ENCODE results near the gene NKIRAS2.
A peak's percentile ranks its signal among the peaks of the same experiment; 100 is the strongest.

NKIRAS2 gene

DNA sequence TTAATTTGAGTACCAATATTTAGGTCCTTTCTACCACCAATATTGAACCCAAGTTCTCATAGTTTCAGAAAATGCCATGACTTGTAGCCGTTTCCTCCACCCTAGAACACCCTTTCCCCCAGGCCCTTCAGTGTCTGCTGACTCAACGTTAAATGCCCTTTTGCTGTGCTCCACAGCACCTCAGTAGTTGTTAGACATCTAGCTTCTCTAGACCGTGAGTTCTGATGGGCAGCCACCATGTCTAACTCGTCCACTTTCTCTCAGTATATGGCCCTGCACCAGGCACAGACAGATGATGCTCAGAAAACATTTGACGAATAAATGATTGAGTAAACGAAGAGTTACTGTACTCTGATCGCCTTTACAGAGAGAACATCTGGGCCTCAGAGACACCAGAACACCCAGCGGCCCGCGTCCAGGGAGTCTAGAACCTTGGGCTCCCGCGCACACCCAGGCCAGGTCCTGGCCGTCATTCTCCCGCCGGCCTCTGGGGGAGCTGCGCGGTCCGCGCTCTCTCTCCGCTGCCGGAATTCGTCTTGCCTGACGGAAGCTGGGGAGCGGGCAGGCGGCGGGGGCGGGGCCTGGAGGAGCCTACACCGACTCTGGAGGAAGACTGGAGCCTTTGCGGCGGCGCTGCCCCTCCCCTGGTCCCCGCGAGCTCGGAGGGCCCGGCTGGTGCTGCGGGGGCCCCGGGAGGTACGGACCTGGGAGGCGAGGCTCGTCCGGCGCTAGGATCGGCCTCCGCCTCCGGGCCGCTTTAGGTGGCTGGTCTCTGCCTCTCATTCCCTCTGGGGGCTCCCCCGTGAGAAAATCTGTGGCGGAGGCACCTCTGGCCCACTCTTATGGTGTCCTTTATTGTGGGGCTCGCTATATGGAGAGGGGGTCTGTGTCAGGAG is at the start of gene NKIRAS2:
Gene NKIRAS2 (plus strand): TSS at position 582 of the 896 bp plus-strand sequence. CDS start 1,488 bp downstream, outside the sequence.
- DNase-seq: peak; percentile 95

DNA sequence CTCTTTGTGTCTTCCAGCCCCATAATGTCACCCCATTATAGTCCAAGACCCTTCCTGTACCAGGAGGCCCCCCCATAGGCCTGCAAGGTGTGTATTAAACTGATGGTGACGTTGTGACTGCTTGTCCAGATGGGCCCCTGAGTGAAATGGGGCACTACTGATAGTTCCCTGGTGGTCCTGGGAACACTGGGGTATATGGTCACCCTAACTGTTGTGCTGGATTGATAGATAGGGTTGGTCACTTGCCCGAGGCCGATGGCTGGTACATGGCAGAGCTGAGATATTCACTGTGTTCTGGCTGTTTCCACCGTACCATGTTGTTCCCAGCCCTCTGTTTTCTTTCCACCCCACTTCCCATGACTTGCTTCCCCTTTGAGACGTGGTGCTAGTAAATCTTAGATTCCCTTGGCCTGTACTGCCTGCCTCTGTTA is 49.0 kb upstream of the NKIRAS2 start:
- no peak for DNase-seq

DNA sequence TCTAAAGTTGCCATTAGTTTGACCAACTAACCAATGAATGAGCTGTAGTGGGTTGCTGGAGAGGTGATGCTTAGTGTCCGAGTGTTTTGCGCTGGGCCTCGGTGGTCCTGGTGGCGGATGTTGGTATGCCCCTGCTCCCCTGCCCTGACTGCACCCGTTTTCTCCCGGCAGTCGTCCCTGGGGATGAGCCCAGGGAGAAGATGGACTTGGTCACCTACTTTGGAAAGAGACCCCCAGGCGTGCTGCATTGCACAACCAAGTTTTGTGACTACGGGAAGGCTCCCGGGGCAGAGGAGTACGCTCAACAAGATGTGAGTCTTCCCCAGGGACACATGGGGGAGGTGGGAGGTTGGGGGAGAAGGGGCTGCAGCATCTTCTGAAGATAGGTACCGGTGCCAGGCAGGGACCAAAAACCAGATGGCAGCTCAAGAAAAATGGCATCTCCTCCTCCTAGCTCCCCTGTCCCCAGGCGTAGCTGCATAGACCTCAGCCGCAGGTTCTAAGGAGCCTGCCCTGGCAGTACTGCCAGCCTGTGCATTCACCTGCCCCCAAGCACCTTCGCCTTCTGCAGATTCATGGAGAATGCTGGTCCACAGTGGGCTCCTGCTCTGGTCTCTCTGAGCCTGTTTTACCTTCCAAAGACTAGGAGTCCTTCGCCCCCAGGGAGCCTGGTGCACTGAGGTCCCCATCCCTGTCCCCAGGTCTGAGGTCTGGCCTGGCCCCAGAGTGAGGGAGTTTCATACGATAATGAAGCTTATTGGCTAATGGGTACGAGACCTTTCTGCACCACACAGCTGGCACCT is 48.0 kb upstream of the NKIRAS2 start:
- DNase-seq: no peak

DNA sequence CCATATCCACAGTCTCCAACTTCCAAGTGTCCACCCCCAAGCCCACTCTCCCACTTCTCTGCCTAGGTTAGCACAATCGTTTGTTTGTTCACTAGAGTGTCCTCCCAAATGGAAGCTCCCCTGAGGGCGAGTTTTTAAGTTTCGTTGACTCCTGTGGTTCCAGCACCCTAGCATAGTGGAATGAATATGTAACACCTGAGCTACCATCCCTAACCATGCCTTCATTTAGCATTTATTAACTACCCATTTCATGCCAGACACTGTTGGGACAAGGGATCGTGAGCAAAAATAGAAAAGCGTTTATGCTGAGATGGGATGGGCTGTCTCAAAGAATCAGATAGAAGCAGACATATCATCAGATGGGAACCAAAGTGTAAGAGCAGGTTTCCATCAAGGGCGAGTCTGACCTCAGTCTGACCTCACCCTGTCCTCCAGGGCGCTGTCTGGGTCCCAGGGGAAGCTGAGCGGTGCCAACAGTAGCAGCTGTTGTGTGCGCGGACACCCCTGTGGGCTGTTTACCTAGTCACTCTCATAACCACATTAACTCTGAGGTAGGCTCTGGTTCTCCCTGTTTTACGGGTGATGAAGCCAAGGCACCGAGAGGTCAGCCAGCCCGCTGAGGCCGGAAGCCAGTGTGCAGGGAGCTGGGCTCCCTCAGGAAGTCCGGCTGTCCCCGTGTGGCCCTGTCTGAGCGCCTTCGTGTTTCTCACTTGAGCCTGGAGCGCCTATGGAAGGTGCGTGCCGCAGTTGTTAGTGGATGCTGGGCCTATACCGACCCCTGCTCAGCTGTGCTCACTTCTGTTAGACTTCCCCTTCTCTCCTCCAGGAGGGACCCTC is 47.1 kb upstream of the NKIRAS2 start:
- DNase-seq: no peak

DNA sequence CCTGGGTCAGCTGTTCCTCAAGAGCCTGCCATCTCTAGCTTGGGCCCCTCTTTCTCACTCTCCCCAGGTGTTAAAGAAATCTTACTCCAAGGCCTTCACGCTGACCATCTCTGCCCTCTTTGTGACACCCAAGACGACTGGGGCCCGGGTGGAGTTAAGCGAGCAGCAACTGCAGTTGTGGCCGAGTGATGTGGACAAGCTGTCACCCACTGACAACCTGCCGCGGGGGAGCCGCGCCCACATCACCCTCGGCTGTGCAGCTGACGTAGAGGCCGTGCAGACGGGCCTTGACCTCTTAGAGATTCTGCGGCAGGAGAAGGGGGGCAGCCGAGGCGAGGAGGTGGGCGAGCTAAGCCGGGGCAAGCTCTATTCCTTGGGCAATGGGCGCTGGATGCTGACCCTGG is 46.5 kb upstream of the NKIRAS2 start:
- no peak for DNase-seq

DNA sequence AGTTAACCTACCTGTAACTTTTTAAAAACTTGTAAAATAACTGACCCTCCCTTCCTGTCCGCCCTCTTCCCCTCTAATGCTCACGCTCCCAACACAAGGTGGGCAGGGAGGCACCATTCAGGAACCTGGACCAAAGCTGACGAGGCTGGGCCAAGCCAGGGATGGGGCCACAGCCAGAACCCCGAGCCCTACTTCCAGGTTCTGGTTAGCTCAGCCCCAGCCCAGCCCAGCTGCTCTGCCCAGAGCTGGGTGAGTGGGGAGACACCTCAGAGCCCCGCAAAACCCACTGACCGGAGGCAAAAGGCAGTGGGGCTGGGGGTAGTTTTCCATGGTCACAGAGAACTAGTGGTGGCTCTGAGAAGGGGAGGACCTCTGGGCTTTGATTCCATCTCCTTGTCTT is 45.9 kb upstream of the NKIRAS2 start:
- no peak for DNase-seq

DNA sequence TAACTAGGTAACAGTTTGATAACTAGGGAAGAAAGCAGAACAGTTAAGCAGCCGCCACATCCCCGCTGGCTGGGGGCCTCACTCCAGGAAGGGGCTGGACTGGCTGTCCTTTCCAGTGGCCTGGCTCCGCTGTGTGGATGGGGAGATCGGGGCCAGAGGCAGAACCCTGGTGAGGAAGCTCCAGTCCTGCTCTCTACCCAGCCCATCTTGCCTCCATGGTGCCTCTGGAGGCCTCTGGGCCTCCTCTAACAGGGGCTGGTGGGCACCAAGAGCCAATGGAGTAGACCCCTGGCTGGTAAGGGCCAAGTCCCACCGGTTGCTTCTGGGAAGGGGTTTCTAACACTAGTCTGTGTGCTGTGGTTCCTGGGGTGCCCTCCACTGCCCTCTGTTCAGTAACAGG is 45.2 kb upstream of the NKIRAS2 start:
- DNase-seq: no peak

DNA sequence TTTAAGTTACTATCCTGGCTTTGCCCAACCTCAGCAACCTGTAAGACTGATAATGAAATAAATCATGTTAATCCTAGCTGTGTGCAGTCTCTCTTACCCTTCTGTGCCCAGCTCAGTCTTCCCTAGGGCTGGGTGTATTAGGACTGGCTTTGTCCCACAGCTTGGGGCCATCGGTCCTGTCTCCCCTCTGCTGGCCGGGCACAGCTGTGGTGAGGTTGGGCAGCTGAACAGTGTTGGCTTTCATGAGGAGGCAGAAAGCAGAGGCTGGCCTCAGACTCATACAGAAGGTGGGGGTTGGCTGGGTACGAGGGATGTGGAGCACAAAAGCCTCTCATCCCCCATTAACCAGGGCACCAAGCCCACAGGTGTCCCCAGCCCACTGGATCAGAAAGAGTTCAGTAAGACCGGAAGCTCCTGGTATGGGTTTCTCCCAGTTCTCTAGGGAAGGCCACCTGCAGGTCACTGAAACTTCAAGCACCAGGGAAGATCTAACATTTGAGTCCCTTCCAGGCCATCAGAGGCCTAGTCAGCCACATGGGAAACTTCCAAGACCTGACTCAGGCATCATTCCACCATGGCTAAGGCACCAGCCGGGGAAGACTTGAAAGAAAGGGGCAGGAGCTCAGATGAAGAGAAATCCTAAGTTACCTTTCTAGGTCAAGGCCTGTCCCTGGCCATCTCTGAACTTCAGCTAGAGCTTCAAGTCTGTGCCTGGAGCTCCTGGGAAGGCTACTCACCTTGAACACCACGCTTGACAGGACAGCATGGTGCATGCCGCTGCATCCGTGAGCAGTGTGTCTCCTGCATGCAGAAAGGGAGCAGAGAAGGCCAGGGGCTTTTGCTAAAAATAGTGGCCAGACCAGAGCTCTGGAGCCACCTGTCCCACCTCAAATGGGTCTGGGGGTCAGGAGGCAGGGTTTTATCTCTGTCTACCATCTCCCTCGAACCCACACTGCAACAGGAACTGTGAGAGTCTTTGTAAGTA is 44.5 kb upstream of the NKIRAS2 start:
- DNase-seq: no peak

DNA sequence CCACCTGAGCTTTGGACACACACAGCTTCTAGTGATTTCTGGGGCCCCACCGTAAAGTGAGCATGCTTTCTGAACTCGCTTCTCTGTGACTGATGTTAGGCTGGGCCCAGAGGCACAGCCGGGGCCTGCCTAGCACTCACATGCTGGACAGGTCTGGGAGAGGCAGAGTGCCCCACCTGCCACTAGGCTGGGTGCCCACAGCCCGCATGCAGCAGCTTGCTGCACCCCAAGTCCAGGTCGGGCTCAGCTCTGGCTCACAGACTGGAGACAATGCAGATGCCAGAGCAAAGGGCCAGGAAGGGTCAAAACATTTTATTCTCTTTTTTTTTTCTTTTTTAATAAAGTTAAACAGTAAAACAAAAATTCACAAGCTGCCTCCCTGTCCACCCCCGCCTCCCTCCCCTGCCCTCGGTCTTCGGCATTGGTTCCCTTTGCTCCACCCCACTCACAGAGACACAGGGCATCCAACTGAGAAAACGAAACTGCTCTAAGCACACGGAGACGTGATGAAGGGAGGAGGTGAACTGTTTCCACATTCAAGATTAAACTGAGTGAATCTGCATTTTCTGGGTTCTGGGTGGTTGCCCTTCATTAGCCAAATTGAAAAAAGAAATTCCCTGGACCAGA is 43.6 kb upstream of the NKIRAS2 start:
- no peak for DNase-seq

DNA sequence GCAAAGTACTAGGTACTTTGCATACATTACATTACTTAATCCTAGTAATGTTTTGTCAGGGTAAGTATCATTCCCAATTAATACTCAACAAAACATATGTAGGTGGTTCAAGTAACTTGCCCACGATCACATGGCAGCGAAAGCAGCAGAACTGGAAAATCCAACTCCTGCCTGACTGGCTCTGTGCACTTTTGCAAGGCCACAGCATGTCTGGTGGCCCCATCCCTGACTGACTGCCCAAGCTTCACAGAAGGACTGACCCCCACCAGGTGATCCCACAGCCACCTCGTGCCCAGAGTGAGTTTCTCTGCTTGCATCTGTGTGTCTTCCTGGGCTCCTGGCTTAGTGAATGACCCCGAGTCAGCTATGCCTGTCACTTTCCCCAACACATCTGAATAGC is 41.9 kb upstream of the NKIRAS2 start:
- no peak for DNase-seq

DNA sequence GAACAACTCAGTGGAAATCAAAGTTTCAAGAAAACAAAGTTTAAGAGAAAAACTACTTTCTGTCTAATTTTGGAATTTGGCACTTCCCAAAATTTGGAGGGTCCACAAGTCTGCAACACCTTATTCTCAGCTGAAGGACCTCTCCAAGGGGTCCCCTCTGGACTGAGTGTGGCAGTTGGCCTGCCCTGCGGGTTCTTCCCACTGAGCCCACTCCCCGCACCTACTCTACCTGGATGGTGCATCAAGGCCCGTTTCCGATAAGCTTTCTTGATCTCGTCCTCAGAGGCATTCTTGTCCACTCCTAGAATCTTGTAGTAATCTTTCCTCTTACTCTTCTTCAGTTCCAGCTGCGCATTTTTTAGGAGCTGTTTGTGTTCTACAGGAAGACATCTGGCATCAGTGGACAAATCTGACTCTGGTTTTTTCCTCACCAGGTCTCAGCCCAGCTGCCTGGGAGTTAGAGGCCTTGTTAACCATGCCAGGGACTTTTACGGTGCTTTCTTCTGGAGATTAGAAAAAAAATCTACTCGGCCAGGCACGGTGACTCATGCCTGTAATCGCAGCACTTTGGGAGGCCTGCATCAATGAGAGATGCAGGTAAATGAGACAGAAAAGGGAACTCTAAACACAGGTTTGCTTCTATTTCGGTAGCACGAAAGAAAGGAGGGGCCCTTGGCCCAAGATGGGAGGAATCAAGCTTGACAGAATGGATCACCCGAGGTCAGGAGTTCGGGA is 37.7 kb upstream of the NKIRAS2 start:
- DNase-seq: no peak

DNA sequence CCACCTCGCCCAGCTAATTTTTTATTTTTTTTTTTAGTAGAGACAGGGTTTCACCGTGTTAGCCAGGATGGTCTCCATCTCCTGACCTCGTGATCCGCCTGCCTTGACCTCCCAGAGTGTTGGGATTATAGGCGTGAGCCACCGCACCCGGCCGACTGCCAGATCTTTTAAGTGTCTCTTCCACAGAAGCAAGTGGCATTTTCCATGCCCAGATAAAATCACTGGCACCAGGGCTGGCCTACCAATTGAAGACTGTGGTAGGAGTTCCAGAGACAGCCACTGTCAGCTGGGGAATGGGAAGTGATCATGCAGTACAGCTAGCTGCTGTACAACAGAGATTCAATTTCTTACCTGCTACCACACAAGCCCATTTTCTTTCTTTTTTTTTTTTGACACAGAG is 35.4 kb upstream of the NKIRAS2 start:
- no peak for DNase-seq

DNA sequence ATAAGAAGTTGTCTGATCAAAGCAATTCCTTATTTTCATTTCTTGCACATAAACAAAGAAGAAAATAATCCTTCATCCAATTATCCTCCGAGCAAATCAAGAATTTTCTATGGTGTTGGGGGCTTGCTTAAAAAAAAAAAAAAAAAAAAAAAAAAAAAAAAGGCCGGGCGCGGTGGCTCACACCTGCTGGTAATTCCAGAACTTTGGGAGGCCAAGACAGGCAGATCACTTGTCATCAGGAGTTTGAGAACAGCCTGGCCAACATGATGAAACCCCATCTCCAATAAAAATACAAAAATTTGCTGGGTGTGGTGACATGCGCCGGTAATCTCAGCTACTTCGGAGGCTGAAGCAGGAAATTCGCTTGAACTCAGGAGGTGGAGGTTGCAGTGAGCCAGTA is 34.0 kb upstream of the NKIRAS2 start:
- no peak for DNase-seq

DNA sequence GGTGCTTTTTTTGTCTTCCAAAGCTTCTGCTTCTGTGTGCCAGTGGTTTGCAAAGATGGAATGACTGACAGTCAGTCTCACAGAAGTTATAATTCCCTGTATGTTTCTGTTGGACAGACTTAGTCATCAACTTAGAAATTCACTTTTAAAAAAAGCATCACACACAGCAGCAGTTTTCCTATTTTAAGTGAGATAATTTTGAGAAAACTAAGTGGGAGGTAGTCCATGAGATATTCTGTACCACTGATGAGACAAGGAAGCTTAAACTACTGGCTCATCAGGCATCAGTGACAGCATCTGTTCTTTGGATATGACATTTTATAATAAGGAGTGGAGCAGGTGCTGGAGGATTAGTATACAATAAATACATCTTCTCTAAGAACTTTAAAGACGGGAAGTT is 33.3 kb upstream of the NKIRAS2 start:
- DNase-seq: no peak

DNA sequence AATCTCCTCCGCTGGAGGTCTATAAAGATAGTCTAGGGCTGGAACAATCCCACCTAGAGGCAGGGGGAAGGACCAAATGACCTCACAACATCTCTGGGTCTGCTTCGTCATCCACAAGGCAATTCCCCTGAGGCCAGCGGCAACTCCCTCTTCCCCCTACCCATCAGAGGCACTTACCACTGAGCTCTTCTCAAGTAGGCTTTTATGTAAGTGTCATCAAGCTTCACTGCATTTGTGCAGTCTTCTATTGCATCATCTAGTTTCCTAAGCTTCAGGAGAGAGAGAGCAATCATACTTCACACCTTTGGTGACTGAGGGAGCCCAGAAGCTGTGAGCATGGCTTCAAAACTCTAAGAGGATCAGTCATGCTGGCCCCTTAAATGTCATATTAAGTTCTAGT is 32.2 kb upstream of the NKIRAS2 start:
- DNase-seq: peak; percentile 33

DNA sequence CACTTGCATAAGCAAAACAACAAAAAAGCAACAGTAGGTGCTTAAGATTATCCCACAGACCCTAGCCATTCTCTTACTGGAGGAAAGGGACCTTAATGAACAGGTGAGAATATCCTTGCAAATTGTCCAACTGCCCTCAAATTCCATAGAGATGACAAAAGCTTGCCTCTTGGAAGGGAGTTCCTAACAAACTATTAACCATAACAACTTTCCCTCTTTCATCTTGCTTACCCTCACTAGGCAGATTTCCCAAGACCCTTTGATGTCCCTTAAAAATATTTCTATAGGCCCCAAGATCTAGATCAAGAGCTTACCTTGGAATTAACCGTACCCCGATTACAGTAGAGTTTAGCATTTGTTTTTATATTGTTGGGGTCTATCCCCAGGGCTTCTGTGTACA is 31.5 kb upstream of the NKIRAS2 start:
- no peak for DNase-seq

DNA sequence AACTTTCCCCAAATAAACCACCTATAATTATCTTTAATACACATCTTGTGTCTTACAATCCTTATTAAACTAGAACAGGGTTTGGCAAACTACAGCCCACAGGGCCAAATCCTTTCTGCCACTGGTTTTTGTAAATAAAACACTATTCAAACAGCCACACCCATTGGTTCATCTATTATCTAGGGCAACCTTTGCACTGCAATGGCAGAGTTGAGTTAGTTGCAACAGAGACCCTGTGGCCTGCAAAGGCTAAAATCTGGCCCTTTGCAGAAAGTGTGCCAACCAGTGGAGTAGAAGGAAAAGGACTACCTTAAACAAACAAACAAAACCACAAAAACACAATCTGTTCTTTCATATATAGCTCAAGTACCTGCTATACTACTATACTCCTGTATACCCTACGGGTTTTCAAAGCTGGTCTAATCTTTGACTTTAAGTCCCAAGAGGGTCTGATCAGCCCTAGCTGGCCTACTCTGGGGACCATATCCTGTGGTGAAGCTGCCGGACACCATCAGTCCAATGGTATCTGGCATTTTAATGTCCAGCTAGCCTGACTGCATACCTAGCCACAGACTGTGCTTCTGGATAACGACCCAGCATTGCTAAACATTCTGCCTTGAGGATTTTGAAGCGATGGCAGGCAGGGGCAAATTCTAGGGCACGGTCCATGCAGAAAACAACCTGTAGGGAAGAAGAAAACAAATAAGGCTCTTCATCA is 30.0 kb upstream of the NKIRAS2 start:
- DNase-seq: no peak

DNA sequence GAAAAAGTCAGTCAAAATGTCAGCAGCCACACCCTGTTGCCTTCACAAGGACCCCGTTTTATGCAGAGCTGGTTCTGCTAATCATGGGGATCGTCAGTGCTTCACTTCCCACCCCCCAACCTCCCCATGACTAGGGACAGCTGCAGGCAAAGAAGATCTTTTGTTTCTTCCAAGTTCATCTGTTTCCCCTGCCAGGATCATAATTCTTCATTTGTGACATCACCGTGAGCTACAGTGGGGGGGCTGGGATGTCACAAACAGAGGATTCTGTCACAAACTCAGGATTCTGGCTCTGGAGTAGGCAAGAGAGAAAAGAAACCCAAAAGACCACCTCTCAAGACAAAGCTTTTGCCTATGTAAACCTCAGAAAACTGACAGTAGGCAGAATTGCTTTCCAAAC is 27.3 kb upstream of the NKIRAS2 start:
- DNase-seq: no peak

DNA sequence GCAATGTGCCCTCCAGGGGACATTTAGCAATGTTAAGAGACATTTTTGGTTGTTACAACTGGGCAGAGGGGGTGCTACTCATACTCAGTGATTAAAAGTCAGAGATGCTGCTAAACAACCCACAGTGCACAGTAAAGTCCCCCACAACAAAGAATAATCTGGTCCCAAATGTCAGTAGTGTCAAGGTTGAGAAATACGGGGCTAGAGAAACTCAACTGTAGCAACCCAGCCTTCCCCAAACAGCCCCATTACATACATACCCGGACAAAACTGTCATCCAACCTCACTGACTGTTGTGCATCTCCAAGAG is 23.1 kb upstream of the NKIRAS2 start:
- DNase-seq: no peak

DNA sequence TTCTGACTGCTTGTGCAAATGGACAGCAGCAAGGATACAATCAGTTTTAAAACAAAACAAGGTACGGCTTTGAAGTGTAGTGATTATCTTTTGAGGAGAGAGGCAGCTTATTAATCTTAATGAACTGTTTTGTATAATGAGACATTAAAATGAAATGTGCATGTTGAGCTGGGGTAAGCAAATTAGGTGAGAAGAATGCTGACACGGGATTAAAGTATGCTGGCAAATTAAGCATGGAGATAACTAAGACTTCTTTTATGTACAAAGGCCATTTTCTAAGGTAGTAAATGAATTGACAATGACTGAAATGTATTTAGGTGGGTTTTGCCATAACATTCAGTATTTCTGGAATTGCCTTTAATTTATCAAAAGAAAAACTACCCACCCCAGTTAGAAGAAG is 21.4 kb upstream of the NKIRAS2 start:
- DNase-seq: no peak
